T-helper 2 cell treated with Interferon-gamma antibody and Interleukin-4, amounts not matched to agents 100 ng/mL and 5 ng/mL, for 36 hours (primary cell): Measurements from ENCODE around the gene MGAT4A. TPM values are rescaled to one million over a fixed set of nuclear protein-coding genes. Genes with fewer than 3 reads are reported as not detected.
"Not testable (repeated sequence)": the region's sequence is repeated elsewhere in the genome, so short reads cannot be mapped to it uniquely, and the experiment has no call there.

Experiments
- intact Hi-C: fragments of 100-400 bp; cut with micrococcal nuclease; formaldehyde crosslinking; loops from one replicate; pipeline ENCODE4 v1.15.1; 2023
- total RNA-seq: library from RNA; stranded (reverse); gene quantifications from 2 replicates; pipeline ENCODE4 v1.2.3, GENCODE V29; 2022

MGAT4A gene
- total RNA-seq, 1 donor from 2014 or later, result 69.5 TPM

DNA sequence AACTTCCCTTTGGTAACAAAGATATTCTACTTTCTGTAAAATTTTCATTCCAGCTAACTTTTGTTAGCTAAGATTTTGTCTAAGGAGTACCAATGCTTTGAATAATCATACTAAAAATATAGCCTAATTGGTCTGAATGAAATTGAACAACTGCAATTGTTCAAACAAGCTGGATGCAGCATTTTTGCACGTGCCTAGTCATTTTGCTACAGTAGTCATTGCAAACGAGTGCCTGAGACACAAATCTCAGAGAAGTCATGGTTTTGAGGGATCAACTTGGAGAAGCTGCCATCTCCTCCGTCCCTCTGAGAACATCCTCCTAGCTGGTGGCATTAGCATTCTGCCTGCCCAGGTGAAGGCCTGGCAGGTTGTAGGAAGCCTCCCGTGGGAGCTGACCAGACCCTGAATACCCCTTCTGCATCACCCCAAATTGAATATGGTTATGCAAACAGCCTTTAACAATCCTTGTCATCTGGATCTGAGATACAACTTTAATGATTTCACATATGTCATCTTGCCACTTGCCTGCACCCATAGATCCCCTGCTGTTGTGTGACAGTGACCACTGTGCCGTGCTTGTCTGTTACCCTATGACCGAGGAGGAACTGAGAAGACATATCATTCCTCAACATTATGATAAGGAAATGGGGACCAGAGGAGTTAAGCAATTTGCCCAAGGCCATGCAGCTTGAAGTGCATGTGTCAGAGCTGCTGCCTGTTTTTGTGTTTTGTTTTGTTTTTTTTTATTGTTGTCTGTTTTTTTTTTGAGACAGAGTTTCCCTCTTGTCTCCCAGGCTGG is 29.1 kb upstream of the MGAT4A start:
- intact Hi-C loops, result loop anchor here (2.0 kb wide), 1 partner anchor 23 kb away; no protein-coding TSS in a partner anchor

DNA sequence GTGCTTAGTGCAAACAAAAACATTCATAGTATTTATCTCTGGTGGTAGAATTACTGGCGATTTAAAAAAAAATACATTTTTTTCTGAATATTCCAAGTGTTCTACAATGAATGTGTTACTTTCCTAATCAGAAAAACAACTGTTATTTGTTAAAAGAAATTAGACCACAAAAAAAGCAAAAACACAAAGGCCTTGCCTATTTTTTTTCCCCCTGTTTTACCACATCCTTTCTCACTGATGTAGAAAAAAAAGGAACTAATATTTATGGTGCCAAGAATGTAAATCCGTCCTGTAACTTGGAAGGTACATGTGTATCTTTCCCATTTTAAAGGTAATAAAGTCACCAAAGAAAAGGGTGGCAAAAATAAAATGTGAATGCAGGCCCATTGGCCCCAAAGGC is 28.4 kb upstream of the MGAT4A start:
- intact Hi-C loops, result loop anchor here (2.0 kb wide), 1 partner anchor 23 kb away; no protein-coding TSS in a partner anchor

DNA sequence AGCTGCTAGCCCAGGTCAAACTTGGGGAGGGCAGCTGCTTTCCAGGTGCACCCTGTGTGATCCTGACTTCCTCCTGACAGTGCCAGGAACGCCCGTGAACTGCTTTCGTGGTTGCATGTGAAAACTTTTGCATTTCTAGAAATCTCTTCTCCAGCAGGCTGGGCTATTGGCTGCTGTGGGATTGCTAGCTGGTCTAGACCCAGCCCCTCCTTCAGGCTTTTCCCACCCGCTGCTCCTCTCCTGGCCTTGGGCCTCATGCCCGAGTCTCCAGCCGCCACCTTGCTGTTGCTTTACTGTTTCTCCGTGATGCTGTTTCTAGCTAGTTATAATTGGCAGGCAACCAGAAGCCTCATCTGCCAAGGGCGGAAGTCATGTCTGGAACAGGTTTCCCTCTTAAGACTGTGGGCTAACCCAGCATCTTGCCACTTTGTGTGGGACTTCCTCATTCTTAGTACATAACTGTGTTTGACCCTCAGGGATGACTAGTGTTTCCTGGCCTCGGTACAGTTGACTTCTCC is 27.0 kb upstream of the MGAT4A start:
- intact Hi-C loops, result loop anchor here (2.0 kb wide), 1 partner anchor 21 kb away; no protein-coding TSS in a partner anchor

DNA sequence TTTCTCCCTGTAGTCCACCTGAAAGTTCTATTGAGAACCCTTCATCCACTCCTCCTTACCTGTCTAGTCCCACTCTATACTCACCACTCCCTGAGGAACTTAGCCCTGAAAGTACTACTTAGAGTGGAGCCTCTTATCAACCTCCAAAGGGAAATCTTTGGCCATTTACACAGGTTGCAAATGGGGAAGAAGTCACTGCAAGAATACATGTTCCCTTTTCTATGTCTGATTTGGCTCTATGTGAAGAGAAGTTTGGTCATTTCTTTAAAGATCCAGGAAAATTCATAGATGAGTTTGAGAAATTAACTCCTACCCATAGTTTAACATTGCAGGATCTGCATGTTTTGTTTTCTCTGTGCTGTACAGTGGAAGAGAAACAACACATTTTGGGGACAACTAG is 22.9 kb upstream of the MGAT4A start:
- intact Hi-C loops, result no loop called here

DNA sequence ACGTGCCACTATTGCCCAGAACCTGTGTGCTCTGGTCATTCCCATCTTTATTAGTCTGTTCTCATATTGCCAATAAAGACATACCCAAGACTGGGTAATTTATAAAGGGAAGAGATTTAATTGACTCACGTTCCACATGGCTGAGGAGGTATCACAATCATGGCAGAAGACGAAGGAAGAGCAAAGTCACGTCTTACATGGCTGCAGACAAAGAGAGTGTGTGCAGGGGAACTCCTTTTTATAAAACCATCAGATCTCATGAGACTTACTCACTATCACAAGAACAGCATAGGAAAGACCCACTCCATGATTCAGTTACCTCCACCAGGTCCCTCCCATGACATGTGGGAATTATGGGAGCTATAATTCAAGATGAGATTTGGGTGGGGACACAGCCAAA is 21.8 kb upstream of the MGAT4A start:
- intact Hi-C loops, result not testable (repeated sequence)

DNA sequence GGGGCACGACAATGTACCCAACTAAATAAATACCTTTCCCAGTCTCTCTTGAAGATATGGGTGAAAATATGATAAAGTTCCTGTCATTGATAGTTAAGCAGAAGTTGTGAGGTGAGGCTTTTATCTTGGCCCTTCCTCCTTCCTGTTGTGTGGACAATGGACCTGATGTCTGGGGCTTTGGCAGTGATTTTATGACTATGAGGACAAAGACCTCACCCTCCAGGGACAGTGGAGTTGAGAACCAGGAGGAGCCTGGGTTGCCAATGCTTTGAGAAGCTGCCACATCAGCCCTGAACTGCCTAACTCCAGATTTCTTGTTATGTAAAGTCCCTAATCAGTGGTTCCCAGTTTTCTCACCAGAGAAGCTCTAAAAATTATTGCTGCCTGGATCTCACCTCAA is 20.8 kb upstream of the MGAT4A start:
- intact Hi-C loops, result no loop called here

DNA sequence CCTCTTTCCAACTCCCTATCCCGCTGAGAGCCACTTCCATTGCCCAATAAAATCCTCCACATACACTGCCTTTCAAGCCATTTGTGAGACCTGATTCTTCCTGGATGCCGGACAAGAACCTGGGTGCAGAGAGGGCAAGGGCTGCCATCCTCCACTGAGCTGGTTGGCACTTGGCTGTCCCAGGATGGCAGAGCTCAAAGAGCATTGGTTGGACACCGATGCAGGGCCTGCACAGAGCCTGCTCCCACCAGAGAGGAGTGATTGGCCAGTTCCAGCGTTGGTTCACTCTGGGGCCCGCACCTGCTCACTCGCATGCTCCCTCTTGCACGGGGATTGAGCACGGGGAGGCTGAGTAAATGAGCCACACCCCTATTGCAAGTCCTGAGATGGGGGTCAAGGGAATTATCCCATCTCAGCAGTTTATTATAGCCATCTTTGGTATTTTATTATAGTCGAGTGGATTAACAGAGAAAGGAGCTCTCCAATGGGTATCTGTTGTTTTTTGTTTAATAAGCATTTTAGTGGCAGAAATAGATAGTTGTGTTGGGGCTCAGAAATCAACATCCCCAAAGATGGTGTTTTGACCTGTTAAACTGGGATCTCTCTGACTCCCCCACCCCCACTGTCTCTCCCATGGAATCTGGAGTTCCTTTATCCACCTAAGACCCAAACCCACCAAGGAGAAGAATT is 19.8 kb upstream of the MGAT4A start:
- intact Hi-C loops, result no loop called here

DNA sequence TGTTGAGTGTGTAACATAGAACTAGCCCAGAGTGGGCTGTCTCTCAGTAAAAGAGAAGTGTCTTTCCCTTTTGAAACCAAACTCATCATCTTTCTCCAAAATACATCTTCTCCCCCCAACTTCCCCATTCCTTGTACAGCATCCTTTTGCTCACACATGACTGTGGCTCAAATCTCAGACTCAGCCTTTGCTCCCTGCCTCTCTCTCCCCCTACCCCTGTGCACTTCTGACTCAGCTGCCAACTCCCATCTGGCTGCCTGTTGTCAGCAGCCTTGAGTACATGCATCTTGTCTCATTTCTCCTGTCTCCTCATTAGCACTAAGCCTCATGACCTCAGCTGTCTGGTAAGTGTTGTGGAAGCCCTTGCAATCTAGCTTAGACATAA is 18.1 kb upstream of the MGAT4A start:
- intact Hi-C loops, result no loop called here

DNA sequence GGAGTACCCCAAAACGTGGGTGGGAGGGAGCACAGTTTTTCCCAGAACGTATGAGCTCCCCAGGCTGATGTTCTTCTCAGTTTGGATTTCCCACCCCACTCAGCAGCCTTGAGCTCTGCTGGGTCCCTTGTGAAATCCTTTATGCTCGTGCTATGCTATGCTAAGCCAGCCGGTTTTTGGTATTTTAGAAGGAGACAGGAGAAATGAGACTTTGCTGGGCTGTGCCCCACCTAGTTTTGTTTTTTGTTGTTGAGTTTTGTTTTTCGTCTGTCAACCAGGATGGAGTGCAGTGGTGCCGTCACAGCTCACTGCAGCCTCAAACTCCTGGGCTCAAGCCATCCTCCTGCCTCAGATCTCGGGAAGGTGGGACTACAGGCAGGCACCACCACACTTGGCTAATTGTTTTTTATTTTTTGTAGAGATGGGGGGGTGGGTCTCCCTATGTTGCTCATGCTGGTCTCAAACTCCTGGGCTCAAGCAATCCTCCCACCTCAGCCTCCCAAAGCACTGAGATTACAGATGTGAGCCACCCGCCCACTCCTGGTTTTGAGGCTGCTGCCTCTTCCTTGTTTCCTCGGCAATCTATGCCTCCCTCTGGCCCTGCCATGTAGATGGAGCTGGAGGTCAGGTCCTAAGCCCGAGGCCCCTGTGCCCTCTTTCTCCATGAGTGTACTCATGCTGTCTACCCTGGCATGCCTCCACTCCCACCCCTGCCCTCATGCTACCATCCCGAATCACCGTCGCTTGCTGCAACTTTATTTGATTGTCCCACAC is 17.5 kb upstream of the MGAT4A start:
- intact Hi-C loops, result no loop called here

DNA sequence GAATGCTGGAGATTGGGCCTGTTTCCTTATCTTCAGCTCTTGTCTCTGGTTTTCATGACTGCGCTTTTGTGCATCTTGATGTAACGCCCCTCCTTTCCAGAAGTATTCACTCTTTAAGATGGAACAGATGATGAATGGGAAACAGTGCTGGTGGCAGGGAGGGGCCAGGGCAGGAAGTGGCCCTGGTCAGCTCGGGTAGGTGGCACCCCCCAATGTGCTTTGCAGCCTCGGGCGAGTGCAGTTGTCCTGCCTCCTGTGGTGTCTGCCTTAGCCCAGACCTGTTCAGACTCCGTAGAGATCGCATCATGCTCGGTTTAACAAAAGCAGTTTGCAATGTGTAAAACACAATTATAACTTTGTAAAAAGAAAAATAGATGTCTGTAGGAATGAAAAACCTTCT is 17.0 kb upstream of the MGAT4A start:
- intact Hi-C loops, result no loop called here

DNA sequence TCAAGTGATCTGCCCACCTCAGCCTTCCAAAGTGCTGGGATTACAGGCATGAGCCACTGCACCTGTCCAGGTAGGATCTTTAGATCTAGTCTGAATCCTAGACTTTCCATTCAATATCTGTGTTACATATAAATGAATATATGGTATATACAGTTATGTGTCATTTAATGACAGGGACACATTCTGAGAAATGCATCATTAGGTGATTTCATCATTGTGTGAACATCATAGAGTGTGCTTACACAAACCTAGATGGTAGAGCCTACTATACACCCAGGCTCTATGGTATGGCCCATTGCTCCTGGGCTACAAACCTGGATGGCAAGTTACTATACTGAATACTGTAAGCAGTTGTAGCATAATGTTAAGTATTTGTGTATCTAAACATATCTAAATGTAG is 15.5 kb upstream of the MGAT4A start:
- intact Hi-C loops, result no loop called here

DNA sequence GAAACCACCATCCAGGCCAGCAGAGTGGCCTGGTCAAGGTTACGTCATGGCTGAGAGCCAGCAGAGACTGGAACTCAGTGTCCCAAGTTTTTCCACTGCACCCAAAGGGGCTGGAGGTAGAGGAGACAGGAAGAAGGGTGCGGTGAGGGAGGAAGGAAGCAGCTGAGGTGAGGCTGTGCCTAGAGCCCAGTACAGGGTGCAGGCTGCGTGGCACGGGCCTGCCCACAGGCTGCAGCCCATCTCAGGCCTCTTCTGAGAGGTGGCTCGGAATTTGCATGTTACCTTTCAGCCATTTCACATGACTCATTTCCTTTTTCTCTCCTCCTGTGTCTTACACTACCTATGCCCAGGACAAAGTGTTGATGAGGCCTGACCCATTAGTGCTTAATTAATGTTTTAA is 13.7 kb upstream of the MGAT4A start:
- intact Hi-C loops, result no loop called here

DNA sequence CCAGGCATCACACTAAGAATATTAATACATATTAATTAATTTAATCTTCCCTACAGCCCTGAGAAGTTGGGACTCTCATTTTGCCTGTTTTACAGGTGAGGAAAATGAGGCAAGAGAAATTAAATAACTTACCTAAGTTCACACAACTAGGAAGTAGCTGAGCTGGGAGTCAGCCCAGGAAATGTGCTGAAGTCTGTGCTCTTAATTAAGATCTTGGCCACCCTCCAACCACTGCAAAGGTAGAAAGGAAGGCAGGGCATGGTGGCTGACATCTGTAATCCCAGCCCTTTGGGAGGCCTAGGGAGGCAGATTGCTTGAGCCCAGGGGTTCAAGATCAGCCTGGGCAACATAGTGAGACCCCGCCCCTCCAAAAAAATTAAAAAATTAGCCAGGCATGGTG is 12.9 kb upstream of the MGAT4A start:
- intact Hi-C loops, result no loop called here

DNA sequence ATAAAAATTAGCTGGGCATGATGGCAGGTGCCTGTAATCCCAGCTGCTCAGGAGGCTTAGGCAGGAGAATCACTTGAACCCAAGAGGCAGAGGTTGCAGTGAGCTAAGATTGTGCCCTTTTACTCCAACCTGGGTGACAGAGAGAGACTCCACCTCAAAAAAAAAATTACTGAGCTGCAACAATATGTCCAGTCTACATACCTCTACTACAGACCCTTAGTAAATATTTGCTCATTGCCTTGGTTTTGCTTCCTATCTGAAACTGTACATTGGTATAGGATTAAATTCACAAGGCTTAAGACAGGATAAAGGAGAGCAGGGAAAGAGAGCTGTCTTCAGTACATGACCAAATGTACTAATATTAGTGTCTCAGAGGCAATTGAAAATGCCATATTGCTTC is 8.1 kb upstream of the MGAT4A start:
- intact Hi-C loops, result loop anchor here (10.0 kb wide), 2 partner anchors 274 to 596 kb away; partner anchors contain the start of genes EIF5B and TXNDC9

DNA sequence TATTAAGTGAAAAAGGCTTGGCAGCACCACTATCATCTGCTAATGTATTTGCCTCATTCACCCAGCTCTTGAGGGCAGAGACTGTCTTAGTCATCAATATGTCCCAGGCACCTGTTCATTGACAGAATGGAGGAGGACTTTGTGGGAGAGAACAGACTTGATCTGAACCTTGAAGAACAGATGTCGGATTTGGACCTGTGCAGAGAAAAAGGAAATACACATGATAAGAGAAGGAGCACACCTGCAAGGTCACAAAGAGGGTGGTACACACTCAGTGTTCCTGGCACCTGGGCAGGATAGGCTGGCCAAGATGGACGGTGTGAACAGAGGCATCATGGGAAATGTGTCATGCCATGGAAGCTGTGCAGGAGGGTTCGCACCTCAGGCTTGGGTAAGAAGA is 7.4 kb upstream of the MGAT4A start:
- intact Hi-C loops, result loop anchor here (10.0 kb wide), 2 partner anchors 274 to 596 kb away; partner anchors contain the start of genes EIF5B and TXNDC9

DNA sequence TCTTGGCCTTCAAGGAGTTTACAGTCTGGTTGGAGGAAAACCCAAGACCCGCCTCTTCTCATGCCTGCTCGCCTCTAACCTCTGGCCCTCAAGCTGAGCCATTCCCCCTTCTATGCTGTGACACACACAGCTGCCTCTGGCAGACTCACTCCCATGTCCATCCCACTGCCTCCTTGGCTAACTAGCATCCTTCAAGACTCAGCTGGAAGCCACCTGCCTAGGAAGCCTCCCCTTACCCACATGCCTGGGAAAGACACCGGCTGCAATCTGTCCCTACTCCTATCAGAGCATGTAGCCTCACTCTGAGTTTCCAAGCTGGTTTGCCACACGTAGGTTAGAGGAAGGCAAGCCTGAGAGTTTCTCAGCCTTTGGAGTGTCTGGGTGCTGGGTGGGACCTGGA is 6.9 kb upstream of the MGAT4A start:
- intact Hi-C loops, result loop anchor here (2.0 to 10.0 kb wide), 3 partner anchors 21 to 597 kb away; partner anchors contain the start of genes EIF5B and TXNDC9

DNA sequence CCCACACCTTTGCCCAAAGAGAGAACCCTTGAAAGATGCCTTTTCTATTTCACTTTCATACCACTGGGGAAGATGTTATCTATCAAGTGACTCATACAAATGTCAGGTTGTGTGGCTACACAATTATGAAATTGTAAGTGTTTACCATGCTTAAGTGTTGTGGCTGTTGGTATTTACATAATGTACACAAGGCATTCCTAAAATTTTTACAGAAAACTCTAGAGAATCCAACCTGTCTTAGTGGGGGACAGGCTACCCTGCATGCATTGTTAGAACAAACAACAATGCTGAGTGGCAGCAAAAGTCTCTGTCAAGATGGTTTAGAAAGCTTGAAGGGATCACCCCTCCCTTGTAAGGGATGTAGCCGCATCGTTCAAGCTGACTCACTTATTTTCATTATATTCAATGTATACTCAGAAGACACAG is 5.5 kb upstream of the MGAT4A start:
- intact Hi-C loops, result loop anchor here (1.0 to 10.0 kb wide), 5 partner anchors 22 to 598 kb away; partner anchors contain the start of genes EIF5B and TXNDC9

DNA sequence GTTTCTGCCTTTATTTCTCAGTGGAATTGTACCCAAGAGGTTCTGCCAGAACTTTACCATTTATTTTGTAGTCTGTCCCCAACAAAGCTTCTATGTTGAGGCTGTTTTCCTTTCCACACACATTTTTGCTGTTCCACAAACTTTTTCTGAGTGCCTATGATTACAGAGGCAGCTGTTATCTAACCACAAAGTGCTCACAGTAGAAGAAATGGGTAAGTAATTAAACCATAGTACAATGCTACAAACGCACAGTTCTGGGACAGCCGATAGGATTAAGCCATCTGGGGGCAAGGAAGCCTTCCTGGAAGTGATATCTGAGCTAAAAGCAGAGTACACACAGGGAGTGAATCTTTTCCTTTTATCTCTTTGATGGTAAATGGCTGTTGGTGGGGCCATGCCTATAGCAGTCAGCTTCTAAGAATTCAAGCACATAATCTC is 3.9 kb upstream of the MGAT4A start:
- intact Hi-C loops, result loop anchor here (5.0 to 10.0 kb wide), 3 partner anchors 87 to 600 kb away; partner anchors contain the start of genes EIF5B and TXNDC9

DNA sequence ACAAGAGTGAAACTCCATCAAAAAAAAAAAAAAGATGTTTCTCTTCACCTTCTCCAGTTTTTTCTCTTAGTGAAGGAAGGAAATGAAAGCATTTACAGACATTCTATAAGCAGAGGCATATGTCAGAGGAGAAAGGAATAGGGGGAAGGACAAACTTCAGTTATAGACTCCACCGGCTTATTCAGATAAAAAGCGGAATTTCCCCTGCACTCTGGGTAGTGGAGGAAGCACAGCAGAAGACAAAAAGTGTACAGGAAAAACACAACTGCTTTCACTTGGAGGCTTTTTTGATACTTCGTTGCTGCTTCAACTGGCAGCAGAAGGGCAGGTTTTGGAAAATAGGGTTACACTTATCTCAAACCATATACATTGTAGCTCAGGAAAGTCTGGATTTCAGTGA is 3.2 kb upstream of the MGAT4A start:
- intact Hi-C loops, result loop anchor here (5.0 to 10.0 kb wide), 3 partner anchors 88 to 601 kb away; partner anchors contain the start of genes EIF5B and TXNDC9

DNA sequence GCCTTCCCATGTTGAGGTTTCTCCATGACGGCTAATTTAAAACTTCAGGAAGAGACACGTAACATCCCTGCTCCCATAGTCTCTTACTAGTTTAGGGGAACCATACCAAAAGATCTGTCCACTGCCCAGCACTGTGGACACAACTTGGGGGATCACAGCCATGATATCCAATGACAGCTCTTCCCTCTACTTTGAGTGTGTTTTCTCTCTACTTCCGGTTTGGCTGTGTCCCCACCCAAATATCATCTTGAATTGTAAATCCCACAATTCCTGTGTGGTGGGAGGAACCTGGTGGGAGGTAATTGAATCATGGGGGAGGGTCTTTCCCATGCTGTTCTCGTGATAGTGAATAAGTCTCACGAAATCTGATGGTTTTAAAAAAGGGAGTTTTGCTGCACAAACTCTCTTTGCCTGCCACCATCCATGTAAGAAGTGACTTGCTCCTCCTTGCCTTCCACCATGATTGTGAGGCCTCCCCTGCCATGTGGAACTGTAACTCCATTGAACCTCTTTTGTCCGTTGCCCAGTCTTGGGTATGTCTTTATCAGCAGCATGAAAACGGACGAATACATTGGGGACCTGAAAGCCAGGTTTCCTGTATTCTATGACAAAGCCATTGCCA is 1.6 kb upstream of the MGAT4A start:
- intact Hi-C loops, result loop anchor here (5.0 to 10.0 kb wide), 3 partner anchors 90 to 602 kb away; partner anchors contain the start of genes EIF5B and TXNDC9
